ENCODE measurements around the gene ROCK2.

The ROCK2 gene

DNA sequence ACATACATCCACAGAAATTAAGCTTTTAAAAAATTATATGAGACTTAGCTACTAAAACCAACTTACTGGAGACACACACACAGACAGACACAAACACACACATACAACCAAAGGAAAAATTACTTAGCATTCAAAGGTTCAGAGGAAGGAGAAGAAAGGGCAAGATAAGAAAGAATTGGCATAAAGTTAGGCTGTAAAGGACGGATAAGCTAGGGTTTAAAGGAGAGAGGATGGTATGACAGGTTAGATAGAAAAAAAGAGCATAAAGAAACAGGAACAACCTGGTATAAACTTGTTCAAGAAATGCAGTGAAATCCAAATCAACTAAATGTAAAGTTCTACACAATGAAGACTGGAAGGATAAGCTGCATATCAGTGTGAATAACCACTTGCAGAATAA is 115.7 kb downstream of the ROCK2 start:
- no peak overlapping the region for H3K4me3 ChIP-seq (ENCODE audit: low read length)
- TF ChIP-seq CTCF (conservative IDR thresholded peaks at IDR 0.05; ENCODE audit: low read length): no peak
- no peak for DNase-seq (ENCODE audit: low read depth)

DNA sequence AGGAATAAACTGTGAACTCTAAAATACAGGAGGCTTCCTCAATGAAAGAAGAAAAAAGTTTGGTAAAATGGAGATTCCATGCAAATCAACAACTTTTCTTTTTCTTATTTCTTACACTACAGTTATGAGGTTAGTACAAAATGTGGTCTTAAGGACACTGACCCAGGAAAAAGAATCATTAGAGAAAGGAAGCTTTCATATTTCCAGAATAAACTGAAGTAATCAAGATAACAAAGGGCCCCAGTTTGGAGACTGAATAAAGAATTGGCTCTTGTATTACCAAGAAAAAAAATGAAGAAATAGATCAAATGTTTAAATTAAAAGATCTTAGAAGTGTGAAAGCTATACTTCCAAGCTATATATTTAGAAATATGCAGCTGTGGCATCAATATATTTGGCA is 116.8 kb downstream of the ROCK2 start:
- no peak for TF ChIP-seq CTCF (conservative IDR thresholded peaks at IDR 0.05; ENCODE audit: low read length)
- H3K4me3 ChIP-seq (ENCODE audit: low read length): no peak overlapping the region
- no peak for DNase-seq (ENCODE audit: low read depth)

DNA sequence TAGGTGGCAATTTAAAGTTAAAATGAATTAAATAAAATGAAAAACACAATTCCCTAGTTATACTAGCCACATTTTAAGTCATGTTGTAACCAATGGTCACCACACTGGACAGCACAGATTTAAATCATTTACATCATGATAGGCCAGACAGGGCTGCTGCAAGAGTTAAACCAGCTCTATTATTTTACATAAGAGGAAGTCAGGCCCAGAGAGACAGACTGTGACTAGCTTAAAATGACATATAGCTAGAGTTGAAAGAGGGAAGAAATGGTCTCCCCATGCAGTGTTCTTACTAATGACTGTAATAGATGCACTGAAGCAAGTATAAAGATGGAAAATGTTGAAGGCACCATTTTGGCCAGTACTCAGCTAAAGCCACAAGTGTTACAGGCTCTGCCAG is 119.5 kb downstream of the ROCK2 start:
- DNase-seq (ENCODE audit: low read depth): no peak
- no peak for TF ChIP-seq CTCF (conservative IDR thresholded peaks at IDR 0.05; ENCODE audit: low read length)
- no peak overlapping the region for H3K4me3 ChIP-seq (ENCODE audit: low read length)

GRCh38 chr2:11222845-11223244 is 121.6 kb downstream of the ROCK2 start:
- H3K4me3 ChIP-seq (ENCODE audit: low read length): no peak overlapping the region
- DNase-seq (ENCODE audit: low read depth): no peak
- no peak for TF ChIP-seq CTCF (conservative IDR thresholded peaks at IDR 0.05; ENCODE audit: low read length)

DNA sequence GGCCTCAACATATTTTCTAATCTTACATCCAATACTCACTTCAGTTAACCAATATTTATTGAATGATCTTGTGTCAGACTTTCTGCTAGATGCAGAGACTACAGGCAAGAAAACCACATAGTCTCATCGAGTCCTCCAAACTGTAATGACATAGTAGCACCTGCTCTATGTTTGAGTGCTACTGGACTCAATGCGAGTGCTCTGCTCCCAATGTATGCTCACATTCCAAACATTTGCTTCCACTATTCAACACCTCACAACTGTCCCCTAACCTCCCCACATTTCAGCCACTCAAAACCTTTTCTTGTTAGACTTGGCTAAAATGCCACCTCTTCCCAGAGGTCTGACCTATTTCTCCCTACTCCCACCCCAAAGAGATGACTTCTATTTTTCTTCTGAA is 124.0 kb downstream of the ROCK2 start:
- no peak overlapping the region for H3K4me3 ChIP-seq (ENCODE audit: low read length)
- no peak for TF ChIP-seq CTCF (conservative IDR thresholded peaks at IDR 0.05; ENCODE audit: low read length)
- DNase-seq (ENCODE audit: low read depth): no peak

DNA sequence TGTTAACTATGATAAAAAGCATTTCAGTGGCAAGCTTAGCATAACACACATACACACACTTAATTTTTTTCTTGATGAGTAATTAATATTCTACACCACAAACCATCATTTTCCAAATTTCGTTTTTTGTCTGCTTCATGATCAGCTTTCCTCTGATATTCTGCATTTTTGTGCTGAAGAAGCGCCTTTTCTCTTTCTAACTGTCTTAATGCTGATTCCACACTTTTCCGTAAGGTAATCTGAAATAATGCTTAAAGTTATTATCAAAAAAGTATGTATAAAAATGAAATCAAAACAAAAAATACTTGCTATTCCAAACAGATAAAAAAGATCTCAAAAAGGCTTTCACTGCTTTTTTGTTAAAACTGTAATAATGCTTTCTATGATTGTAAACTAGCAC is 129.0 kb downstream of the ROCK2 start:
- TF ChIP-seq CTCF (conservative IDR thresholded peaks at IDR 0.05; ENCODE audit: low read length): no peak
- no peak for DNase-seq (ENCODE audit: low read depth)
- H3K4me3 ChIP-seq (ENCODE audit: low read length): no peak overlapping the region

DNA sequence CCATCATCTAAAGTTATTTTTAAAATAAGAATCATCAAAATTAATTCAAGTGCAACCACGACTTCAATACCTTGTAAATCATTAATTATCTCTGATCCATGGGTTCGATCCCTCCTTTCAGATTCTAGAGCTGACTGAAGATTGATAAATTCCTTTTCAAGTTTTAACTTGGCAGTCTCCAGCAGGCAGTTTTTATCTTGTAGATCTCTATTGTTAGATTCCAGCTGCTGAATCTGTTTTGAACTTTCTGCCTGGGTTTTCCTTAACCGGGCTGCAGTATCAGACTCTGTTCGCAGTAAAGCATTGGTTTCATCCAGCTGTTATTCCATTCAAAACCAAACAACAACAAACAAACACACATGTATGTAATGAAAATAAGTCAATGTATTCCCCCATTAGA is 129.7 kb downstream of the ROCK2 start:
- no peak overlapping the region for H3K4me3 ChIP-seq (ENCODE audit: low read length)
- DNase-seq (ENCODE audit: low read depth): no peak
- no peak for TF ChIP-seq CTCF (conservative IDR thresholded peaks at IDR 0.05; ENCODE audit: low read length)

Measured in AG10803 (cell line).